ENCODE measurements around the gene ARFIP1. TPM values are rescaled to one million over a fixed set of nuclear protein-coding genes. Genes with fewer than 3 reads are reported as not detected.
"Not testable (repeated sequence)": the region's sequence is repeated elsewhere in the genome, so short reads cannot be mapped to it uniquely, and the experiment has no call there.

The ARFIP1 gene
- total and polyA plus RNA-seq, 2 of the 8 experiments (the other 6 are each of a cell fraction or from before 2014, with no cell fraction given), result 13.5 to 38.0 TPM

DNA sequence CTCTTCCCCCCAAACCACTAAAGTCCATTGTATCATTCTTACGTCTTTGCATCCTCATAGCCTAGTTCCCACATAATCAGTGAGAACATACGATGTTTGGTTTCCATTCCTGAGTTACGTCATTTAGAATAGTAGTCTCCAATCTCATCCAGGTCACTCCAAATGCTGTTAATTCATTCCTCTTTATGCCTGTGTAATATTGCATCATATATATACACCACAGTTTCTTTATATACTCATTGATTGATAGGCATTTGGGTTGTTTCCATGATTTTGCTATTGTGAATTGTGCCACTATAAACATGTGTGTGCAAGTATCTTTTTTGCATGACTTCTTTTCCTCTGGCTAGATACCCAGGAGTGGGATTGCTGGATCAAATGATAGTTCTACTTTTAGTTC, 57.2 kb downstream of the ARFIP1 start (continued):
- TF ChIP-seq SP2 (IDR thresholded peaks at IDR 0.05; ENCODE audit: low read length), result no peak
- no peak for TF ChIP-seq SIRT6 (IDR thresholded peaks at IDR 0.05; ENCODE audit: low read length)
- no peak for TF ChIP-seq HDAC2 (IDR thresholded peaks at IDR 0.05; ENCODE audit: borderline replicate concordance in 1 of 2, low read depth in 2 of 2, low read length in 2 of 2)
- TF ChIP-seq, protein P1, sequence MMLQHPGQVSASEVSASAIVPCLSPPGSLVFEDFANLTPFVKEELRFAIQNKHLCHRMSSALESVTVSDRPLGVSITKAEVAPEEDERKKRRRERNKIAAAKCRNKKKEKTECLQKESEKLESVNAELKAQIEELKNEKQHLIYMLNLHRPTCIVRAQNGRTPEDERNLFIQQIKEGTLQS (IDR thresholded peaks at IDR 0.05; ENCODE audit: insufficient read depth, low read depth, low read length), result no peak
- TF ChIP-seq SRF (IDR thresholded peaks at IDR 0.05; ENCODE audit: low read depth, low read length), result no peak
- no peak for TF ChIP-seq CHD2 (IDR thresholded peaks at IDR 0.05; ENCODE audit: low read length)

DNA sequence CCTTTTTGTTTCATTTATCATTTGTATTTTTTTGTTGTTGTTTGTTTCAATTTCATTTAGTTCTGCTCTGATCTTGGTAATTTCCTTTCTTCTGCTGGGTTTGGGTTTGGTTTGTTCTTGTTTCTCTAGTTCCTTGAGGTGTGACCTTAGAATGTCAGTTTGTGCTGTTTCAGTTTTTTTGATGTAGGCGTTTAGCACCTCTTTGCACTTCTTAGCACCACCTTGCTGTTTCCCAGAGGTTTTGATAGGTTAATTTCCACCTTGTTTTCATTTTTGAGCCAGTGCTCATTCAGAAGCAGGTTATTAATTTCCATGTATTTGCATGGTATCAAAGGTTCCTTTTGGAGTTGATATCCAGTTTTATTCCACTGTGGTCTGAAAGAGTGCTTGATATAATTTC, 60.0 kb downstream of the ARFIP1 start:
- H2BK5ac ChIP-seq (ENCODE audit: low read depth, low read length); H2AK5ac ChIP-seq (ENCODE audit: low read depth, low read length); H2BK15ac ChIP-seq (ENCODE audit: low read length); H4K5ac ChIP-seq (ENCODE audit: insufficient read length, low read depth, low read length); H3K27ac ChIP-seq (ENCODE audit: low read depth, low read length); DNase-seq (ENCODE audit: low read depth in 1 of 2, low spot score in 2 of 2); H3K4ac ChIP-seq (replicated peaks; ENCODE audit: insufficient read length, low read depth, low read length); FAIRE-seq; H3K23me2 ChIP-seq (ENCODE audit: low read depth, low read length); H2BK20ac ChIP-seq (ENCODE audit: low read length); H3K79me1 ChIP-seq (ENCODE audit: low read depth, low read length); H3K4me2 ChIP-seq (ENCODE audit: insufficient read depth in 1 of 2, low read depth in 2 of 2, low read length in 2 of 2); H2BK120ac ChIP-seq (replicated peaks; ENCODE audit: low read depth, low read length); H4K91ac ChIP-seq (replicated peaks; ENCODE audit: insufficient read length, low read length); H3K4me1 ChIP-seq (replicated peaks in 1 of 4; ENCODE audit: control insufficient read depth in 3 of 4, insufficient read depth in 4 of 4, low read length in 3 of 4); H2AFZ ChIP-seq (ENCODE audit: low read length); POLR2A ChIA-PET (ENCODE audit: partially characterized antibody); H3K27me3 ChIP-seq (replicated peaks in 1 of 4; ENCODE audit: control insufficient read depth in 3 of 4, extremely low read depth in 1 of 4, insufficient read depth in 3 of 4, low read length in 3 of 4); H3K9ac ChIP-seq (replicated peaks in 1 of 4; ENCODE audit: extremely low read depth in 1 of 4, low read depth in 3 of 4, low read length in 3 of 4); H4K20me1 ChIP-seq (replicated peaks in 1 of 2; ENCODE audit: control insufficient read depth in 1 of 2, insufficient read depth in 2 of 2, low read length in 2 of 2); H3K14ac ChIP-seq (ENCODE audit: insufficient read length); H3K4me3 ChIP-seq (ENCODE audit: extremely low read depth in 1 of 4, insufficient read depth in 2 of 4, low read depth in 3 of 4, low read length in 4 of 4); H3K56ac ChIP-seq (replicated peaks; ENCODE audit: insufficient read length, low read depth, low read length); H2BK12ac ChIP-seq (ENCODE audit: low read depth, low read length); H3K18ac ChIP-seq (ENCODE audit: extremely low read depth, low read length); H4K8ac ChIP-seq (ENCODE audit: extremely low read depth, insufficient read depth, low read length); H3K23ac ChIP-seq (ENCODE audit: insufficient read length): not testable (repeated sequence)
- peaks cover 10 to 15% of the 10 kb centered on the region in 2 experiments; a peak in 3 of 4 replicates for H3K9me3 ChIP-seq (ENCODE audit: insufficient read depth in 2 of 2, low read depth in 1 of 2, low read length in 1 of 2)
- CTCF ChIA-PET (ENCODE audit: partially characterized antibody), result interaction anchor here (1.3 kb wide), 2 partner anchors 287 to 288 kb away, joined by 3 to 8 read pairs; no protein-coding TSS in a partner anchor
- whole genome bisulfite sequencing, 2 experiments (ENCODE audit: extremely low coverage in 1 of 2, insufficient coverage in 1 of 2, insufficient read length in 1 of 2, insufficient replicate concordance in 2 of 2, low coverage in 1 of 2, low lambda C conversion rate in 2 of 2, missing lambda C conversion rate in 1 of 2), result 82% methylated on average over 1 of the region's 1 CpG; no CpG with 5 or more reads in 1 of the 2 experiments
- peaks cover 0 to 18% of the 10 kb centered on the region in 2 experiments; a peak in 2 of 4 replicates for H3K79me2 ChIP-seq (ENCODE audit: control insufficient read depth in 1 of 2, insufficient read depth in 2 of 2, low read length in 2 of 2)
- H3K36me3 ChIP-seq (ENCODE audit: control insufficient read depth in 2 of 4, insufficient read depth in 4 of 4, low read length in 3 of 4), result peaks cover 0 to 14% (median 4%) of the 10 kb centered on the region in 4 experiments; a peak in 3 of 8 replicates
